K562 (cell line): ENCODE measurements around the gene PPP6C. TPM values are rescaled to one million over a fixed set of nuclear protein-coding genes. Genes with fewer than 3 reads are reported as not detected.

Experiments used
- HDAC3 ChIP-seq: fragments of 450-650 bp; IDR thresholded peaks from 2 replicates; pipeline ENCODE4 v1.6.1; 2018; ENCODE audit warnings: borderline replicate concordance, mild to moderate bottlenecking, moderate library complexity; ENCODE audit not compliant: partially characterized antibody
- ZFP30 ChIP-seq: fragments of 250-450 bp; sonication (Bioruptor Pico); IDR thresholded peaks from 2 replicates; pipeline ENCODE4 v1.8.0; 2022; ENCODE audit warnings: moderate library complexity, mild to moderate bottlenecking, inconsistent platforms, borderline replicate concordance
- ZNF12 ChIP-seq: sonication (generic); formaldehyde crosslinking; IDR thresholded peaks from 2 replicates; pipeline ENCODE4 v1.4.0; 2020; ENCODE audit warnings: mild to moderate bottlenecking, missing genetic modification reagents
- ZNF696 ChIP-seq: fragments of 250-450 bp; sonication (Bioruptor Pico); conservative IDR thresholded peaks from 2 replicates; pipeline ENCODE4 v1.4.0; 2020; ENCODE audit warnings: mild to moderate bottlenecking, moderate library complexity
- polyA plus RNA-seq, 8 experiments: library from polyadenylated mRNA; depleted of rRNA in 4 of 8; stranded (reverse) in 5 of 8; unstranded in 3 of 8; fragments of >200 nt; fragmentation: Nextera tagmentation in 2 of 8; fragmentation: Illumina TruSeq in 1 of 8; extraction: Ambion mirVana in 2 of 8; extraction: Trizol in 1 of 8; gene quantifications; 2 replicates each; pipeline versions ENCODE4 v1.2.1 to v1.2.3, GENCODE V29; 2011 to 2014; ENCODE audit warnings: inconsistent platforms in 1 of 8, missing spikeins in 1 of 8
- total RNA-seq, 7 experiments: library from RNA; depleted of rRNA in 6 of 7; stranded (reverse); fragments of >200 nt in 6 of 7; fragmentation: Illumina TruSeq in 2 of 7; extraction: Trizol in 2 of 7; gene quantifications; 2 replicates each; pipeline versions ENCODE4 v1.2.1 to v1.2.3, GENCODE V29; 2011 to 2021; ENCODE audit warnings: low replicate concordance in 1 of 7
- TF ChIP-seq, protein P1 (sequence below): fragments of 200-600 bp; sonication (generic); IDR thresholded peaks from one replicate; pipeline ENCODE4 v1.6.1; 2012; ENCODE audit warnings: mild to moderate bottlenecking, low read depth, low read length, inconsistent platforms
- TF ChIP-seq, protein P2 (sequence below): fragments of 200-800 bp; sonication (Bioruptor generic); IDR thresholded peaks from 2 replicates; pipeline ENCODE4 v1.6.1; 2017; ENCODE audit warnings: missing genetic modification characterization, missing compliant biosample characterization
- TF ChIP-seq, protein P3 (sequence below): fragments of 450-650 bp; IDR thresholded peaks from one replicate; pipeline ENCODE4 v1.6.1; 2018; ENCODE audit warnings: mild to moderate bottlenecking, moderate library complexity; ENCODE audit not compliant: partially characterized antibody
- TF ChIP-seq, protein P4 (sequence below): fragments of 450-650 bp; formaldehyde crosslinking; IDR thresholded peaks from 2 replicates; pipeline ENCODE4 v1.4.0; 2020; ENCODE audit warnings: mild to moderate bottlenecking, moderate library complexity

PPP6C gene
- total and polyA plus RNA-seq, 9 of the 15 experiments (the other 6 are each of a cell fraction or from before 2014, with no cell fraction given): 18.8 to 44.8 (median 38.3) TPM

- TF ChIP-seq, protein P1, sequence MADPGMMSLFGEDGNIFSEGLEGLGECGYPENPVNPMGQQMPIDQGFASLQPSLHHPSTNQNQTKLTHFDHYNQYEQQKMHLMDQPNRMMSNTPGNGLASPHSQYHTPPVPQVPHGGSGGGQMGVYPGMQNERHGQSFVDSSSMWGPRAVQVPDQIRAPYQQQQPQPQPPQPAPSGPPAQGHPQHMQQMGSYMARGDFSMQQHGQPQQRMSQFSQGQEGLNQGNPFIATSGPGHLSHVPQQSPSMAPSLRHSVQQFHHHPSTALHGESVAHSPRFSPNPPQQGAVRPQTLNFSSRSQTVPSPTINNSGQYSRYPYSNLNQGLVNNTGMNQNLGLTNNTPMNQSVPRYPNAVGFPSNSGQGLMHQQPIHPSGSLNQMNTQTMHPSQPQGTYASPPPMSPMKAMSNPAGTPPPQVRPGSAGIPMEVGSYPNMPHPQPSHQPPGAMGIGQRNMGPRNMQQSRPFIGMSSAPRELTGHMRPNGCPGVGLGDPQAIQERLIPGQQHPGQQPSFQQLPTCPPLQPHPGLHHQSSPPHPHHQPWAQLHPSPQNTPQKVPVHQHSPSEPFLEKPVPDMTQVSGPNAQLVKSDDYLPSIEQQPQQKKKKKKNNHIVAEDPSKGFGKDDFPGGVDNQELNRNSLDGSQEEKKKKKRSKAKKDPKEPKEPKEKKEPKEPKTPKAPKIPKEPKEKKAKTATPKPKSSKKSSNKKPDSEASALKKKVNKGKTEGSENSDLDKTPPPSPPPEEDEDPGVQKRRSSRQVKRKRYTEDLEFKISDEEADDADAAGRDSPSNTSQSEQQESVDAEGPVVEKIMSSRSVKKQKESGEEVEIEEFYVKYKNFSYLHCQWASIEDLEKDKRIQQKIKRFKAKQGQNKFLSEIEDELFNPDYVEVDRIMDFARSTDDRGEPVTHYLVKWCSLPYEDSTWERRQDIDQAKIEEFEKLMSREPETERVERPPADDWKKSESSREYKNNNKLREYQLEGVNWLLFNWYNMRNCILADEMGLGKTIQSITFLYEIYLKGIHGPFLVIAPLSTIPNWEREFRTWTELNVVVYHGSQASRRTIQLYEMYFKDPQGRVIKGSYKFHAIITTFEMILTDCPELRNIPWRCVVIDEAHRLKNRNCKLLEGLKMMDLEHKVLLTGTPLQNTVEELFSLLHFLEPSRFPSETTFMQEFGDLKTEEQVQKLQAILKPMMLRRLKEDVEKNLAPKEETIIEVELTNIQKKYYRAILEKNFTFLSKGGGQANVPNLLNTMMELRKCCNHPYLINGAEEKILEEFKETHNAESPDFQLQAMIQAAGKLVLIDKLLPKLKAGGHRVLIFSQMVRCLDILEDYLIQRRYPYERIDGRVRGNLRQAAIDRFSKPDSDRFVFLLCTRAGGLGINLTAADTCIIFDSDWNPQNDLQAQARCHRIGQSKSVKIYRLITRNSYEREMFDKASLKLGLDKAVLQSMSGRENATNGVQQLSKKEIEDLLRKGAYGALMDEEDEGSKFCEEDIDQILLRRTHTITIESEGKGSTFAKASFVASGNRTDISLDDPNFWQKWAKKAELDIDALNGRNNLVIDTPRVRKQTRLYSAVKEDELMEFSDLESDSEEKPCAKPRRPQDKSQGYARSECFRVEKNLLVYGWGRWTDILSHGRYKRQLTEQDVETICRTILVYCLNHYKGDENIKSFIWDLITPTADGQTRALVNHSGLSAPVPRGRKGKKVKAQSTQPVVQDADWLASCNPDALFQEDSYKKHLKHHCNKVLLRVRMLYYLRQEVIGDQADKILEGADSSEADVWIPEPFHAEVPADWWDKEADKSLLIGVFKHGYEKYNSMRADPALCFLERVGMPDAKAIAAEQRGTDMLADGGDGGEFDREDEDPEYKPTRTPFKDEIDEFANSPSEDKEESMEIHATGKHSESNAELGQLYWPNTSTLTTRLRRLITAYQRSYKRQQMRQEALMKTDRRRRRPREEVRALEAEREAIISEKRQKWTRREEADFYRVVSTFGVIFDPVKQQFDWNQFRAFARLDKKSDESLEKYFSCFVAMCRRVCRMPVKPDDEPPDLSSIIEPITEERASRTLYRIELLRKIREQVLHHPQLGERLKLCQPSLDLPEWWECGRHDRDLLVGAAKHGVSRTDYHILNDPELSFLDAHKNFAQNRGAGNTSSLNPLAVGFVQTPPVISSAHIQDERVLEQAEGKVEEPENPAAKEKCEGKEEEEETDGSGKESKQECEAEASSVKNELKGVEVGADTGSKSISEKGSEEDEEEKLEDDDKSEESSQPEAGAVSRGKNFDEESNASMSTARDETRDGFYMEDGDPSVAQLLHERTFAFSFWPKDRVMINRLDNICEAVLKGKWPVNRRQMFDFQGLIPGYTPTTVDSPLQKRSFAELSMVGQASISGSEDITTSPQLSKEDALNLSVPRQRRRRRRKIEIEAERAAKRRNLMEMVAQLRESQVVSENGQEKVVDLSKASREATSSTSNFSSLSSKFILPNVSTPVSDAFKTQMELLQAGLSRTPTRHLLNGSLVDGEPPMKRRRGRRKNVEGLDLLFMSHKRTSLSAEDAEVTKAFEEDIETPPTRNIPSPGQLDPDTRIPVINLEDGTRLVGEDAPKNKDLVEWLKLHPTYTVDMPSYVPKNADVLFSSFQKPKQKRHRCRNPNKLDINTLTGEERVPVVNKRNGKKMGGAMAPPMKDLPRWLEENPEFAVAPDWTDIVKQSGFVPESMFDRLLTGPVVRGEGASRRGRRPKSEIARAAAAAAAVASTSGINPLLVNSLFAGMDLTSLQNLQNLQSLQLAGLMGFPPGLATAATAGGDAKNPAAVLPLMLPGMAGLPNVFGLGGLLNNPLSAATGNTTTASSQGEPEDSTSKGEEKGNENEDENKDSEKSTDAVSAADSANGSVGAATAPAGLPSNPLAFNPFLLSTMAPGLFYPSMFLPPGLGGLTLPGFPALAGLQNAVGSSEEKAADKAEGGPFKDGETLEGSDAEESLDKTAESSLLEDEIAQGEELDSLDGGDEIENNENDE: no peak
- TF ChIP-seq HDAC3 (no peak), ZNF12 (CRISPR knock-in tag) (no peak), ZFP30 (no peak), ZNF696 (CRISPR knock-in tag) (no peak)
- TF ChIP-seq, protein P2, sequence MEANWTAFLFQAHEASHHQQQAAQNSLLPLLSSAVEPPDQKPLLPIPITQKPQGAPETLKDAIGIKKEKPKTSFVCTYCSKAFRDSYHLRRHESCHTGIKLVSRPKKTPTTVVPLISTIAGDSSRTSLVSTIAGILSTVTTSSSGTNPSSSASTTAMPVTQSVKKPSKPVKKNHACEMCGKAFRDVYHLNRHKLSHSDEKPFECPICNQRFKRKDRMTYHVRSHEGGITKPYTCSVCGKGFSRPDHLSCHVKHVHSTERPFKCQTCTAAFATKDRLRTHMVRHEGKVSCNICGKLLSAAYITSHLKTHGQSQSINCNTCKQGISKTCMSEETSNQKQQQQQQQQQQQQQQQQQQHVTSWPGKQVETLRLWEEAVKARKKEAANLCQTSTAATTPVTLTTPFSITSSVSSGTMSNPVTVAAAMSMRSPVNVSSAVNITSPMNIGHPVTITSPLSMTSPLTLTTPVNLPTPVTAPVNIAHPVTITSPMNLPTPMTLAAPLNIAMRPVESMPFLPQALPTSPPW (CRISPR knock-in tag): peak; percentile 73
- TF ChIP-seq, protein P3, sequence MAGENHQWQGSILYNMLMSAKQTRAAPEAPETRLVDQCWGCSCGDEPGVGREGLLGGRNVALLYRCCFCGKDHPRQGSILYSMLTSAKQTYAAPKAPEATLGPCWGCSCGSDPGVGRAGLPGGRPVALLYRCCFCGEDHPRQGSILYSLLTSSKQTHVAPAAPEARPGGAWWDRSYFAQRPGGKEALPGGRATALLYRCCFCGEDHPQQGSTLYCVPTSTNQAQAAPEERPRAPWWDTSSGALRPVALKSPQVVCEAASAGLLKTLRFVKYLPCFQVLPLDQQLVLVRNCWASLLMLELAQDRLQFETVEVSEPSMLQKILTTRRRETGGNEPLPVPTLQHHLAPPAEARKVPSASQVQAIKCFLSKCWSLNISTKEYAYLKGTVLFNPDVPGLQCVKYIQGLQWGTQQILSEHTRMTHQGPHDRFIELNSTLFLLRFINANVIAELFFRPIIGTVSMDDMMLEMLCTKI: no peak
- TF ChIP-seq, protein P4, sequence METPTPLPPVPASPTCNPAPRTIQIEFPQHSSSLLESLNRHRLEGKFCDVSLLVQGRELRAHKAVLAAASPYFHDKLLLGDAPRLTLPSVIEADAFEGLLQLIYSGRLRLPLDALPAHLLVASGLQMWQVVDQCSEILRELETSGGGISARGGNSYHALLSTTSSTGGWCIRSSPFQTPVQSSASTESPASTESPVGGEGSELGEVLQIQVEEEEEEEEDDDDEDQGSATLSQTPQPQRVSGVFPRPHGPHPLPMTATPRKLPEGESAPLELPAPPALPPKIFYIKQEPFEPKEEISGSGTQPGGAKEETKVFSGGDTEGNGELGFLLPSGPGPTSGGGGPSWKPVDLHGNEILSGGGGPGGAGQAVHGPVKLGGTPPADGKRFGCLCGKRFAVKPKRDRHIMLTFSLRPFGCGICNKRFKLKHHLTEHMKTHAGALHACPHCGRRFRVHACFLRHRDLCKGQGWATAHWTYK (CRISPR knock-in tag): no peak
Observed at GRCh38 chr9:125143377-125144090, 46.1 kb downstream of the PPP6C start, which contains the start of gene SCAI (continued).
